HuH-7.5 (cell line): ENCODE results near the gene ZBTB40.

Experiments used
- DNase-seq: peaks from one replicate; pipeline ENCODE4 v3.0.0; 2011; ENCODE audit warnings: low spot score

ZBTB40 gene

GRCh38 chr1:22471610-22472009 is 20.0 kb downstream of the ZBTB40 start:
- no peak for DNase-seq

- no peak for DNase-seq
Measured at GRCh38 chr1:22472596-22472995, 20.9 kb downstream of the ZBTB40 start.

GRCh38 chr1:22473952-22474351 is 22.3 kb downstream of the ZBTB40 start:
- no peak for DNase-seq

- no peak for DNase-seq
Measured at GRCh38 chr1:22476566-22476965, 24.9 kb downstream of the ZBTB40 start.

- DNase-seq = no peak
Measured at GRCh38 chr1:22483121-22483520, 31.5 kb downstream of the ZBTB40 start.

- no peak for DNase-seq
Measured at GRCh38 chr1:22484706-22485345, 33.2 kb downstream of the ZBTB40 start.

GRCh38 chr1:22485431-22485830 is 33.8 kb downstream of the ZBTB40 start:
- no peak for DNase-seq

- DNase-seq = no peak
Measured at GRCh38 chr1:22487781-22488180, 36.1 kb downstream of the ZBTB40 start.

- no peak for DNase-seq
Measured at GRCh38 chr1:22488319-22488718, 36.7 kb downstream of the ZBTB40 start.

GRCh38 chr1:22489278-22489677 is 37.6 kb downstream of the ZBTB40 start:
- DNase-seq = no peak

GRCh38 chr1:22489823-22490222 is 38.2 kb downstream of the ZBTB40 start:
- DNase-seq = no peak

GRCh38 chr1:22490309-22490708 is 38.7 kb downstream of the ZBTB40 start:
- DNase-seq = no peak

- no peak for DNase-seq
Measured at GRCh38 chr1:22491995-22492715, 40.5 kb downstream of the ZBTB40 start.

GRCh38 chr1:22494144-22494543 is 42.5 kb downstream of the ZBTB40 start:
- DNase-seq = no peak

- DNase-seq = no peak
Measured at GRCh38 chr1:22494943-22495579, 43.4 kb downstream of the ZBTB40 start.

- no peak for DNase-seq
Measured at GRCh38 chr1:22496536-22497160, 45.0 kb downstream of the ZBTB40 start.

GRCh38 chr1:22498463-22498862 is 46.8 kb downstream of the ZBTB40 start:
- DNase-seq = no peak

- DNase-seq = no peak
Measured at GRCh38 chr1:22500058-22500457, 48.4 kb downstream of the ZBTB40 start.

- DNase-seq = no peak
Measured at GRCh38 chr1:22500471-22500870, 48.8 kb downstream of the ZBTB40 start.

- DNase-seq = no peak
Measured at GRCh38 chr1:22502202-22502601, 50.6 kb downstream of the ZBTB40 start.

GRCh38 chr1:22503721-22504410 is 52.2 kb downstream of the ZBTB40 start:
- DNase-seq = no peak

GRCh38 chr1:22506130-22506692 is 54.6 kb downstream of the ZBTB40 start:
- DNase-seq = no peak
